IMR-90 (cell line): ENCODE measurements around the gene DNAJC7. TPM values are rescaled to one million over a fixed set of nuclear protein-coding genes. Genes with fewer than 3 reads are reported as not detected.

Experiments
- ATAC-seq: fragments of 200-7000 bp; cut with Tn5 transposase; 2 replicates; pipeline ENCODE4 v1.9.1; 2020; ENCODE audit warnings: low read depth, mild to moderate bottlenecking, moderate library complexity
- BruUV-seq: library from RNA; stranded (reverse); fragments of 400-500 nt; replicated peaks from 2 replicates; lab custom pipeline; 2021; lab: Mats Ljungman, UMichigan
- CTCF ChIA-PET: fragments of 300-600 bp; formaldehyde crosslinking; extraction: SDS; loops from one replicate; lab custom pipeline; 2021; ENCODE audit warnings: antibody characterized with exemption; lab: Yijun Ruan, JAX
- POLR2A ChIA-PET: fragments of 300-600 bp; sonication (Branson Sonifier 250); formaldehyde crosslinking; loops from one replicate; lab custom pipeline; 2022; ENCODE audit warnings: antibody characterized with exemption; ENCODE audit not compliant: unreplicated experiment; lab: Charles Lee
- DNase-seq: peaks from one replicate; pipeline ENCODE4 v3.0.0; 2013
- H2AFZ ChIP-seq: replicated peaks from 2 replicates; pipeline ENCODE3; 2013; ENCODE audit warnings: low read length, mild to moderate bottlenecking; ENCODE audit not compliant: poor library complexity
- H2AK5ac ChIP-seq: 2 replicates; pipeline ENCODE4 v1.6.1; 2013; ENCODE audit warnings: low read depth, low read length, inconsistent platforms
- H2AK9ac ChIP-seq: replicated peaks from 2 replicates; pipeline ENCODE3; 2013; ENCODE audit warnings: mild to moderate bottlenecking, low read depth, low read length, moderate library complexity; ENCODE audit not compliant: poor library complexity
- H2BK120ac ChIP-seq: 2 replicates; pipeline ENCODE4 v1.6.1; 2013; ENCODE audit warnings: low read depth, low read length, inconsistent platforms
- H2BK15ac ChIP-seq: 3 replicates; pipeline ENCODE4 v1.6.1; 2013; ENCODE audit warnings: low read depth, low read length, inconsistent platforms
- H2BK20ac ChIP-seq: 2 replicates; pipeline ENCODE4 v1.6.1; 2013; ENCODE audit warnings: low read depth, mild to moderate bottlenecking, inconsistent platforms, low read length, moderate library complexity
- H2BK5ac ChIP-seq: 2 replicates; pipeline ENCODE4 v1.6.1; 2013; ENCODE audit warnings: mild to moderate bottlenecking, low read depth, low read length, inconsistent platforms; ENCODE audit not compliant: poor library complexity, severe bottlenecking
- H3K14ac ChIP-seq: replicated peaks from 2 replicates; pipeline ENCODE4 v1.6.1; 2013; ENCODE audit warnings: low read depth, low read length, inconsistent platforms
- H3K18ac ChIP-seq: 2 replicates; pipeline ENCODE4 v1.6.1; 2013; ENCODE audit warnings: low read depth, low read length, control low read depth
- H3K23ac ChIP-seq: 2 replicates; pipeline ENCODE4 v1.6.1; 2013; ENCODE audit warnings: low read depth, low read length, inconsistent platforms
- H3K27ac ChIP-seq: 2 replicates; pipeline ENCODE4 v1.5.1; 2013; ENCODE audit warnings: mild to moderate bottlenecking, control low read depth, low read length; ENCODE audit not compliant: insufficient read depth
- H3K27me3 ChIP-seq: 2 replicates; pipeline ENCODE4 v1.6.1; 2013; ENCODE audit warnings: low read length; ENCODE audit not compliant: control insufficient read depth, insufficient read depth
- H3K36me3 ChIP-seq: 2 replicates; pipeline ENCODE4 v1.6.1; 2013; ENCODE audit warnings: low read length, mixed read lengths; ENCODE audit not compliant: control insufficient read depth, insufficient read depth
- H3K4ac ChIP-seq: 2 replicates; pipeline ENCODE4 v1.6.1; 2013; ENCODE audit warnings: low read depth, low read length, inconsistent platforms
- H3K4me1 ChIP-seq: 2 replicates; pipeline ENCODE4 v1.6.1; 2013; ENCODE audit warnings: low read length, mixed read lengths; ENCODE audit not compliant: control insufficient read depth, insufficient read depth
- H3K4me2 ChIP-seq: 2 replicates; pipeline ENCODE4 v1.6.1; 2013; ENCODE audit warnings: low read depth, mild to moderate bottlenecking, control low read depth, low read length, moderate library complexity
- H3K4me3 ChIP-seq: 2 replicates; pipeline ENCODE4 v1.5.1; 2013; ENCODE audit warnings: low read depth, mild to moderate bottlenecking, control low read depth, low read length, moderate library complexity; ENCODE audit not compliant: insufficient read depth
- H3K56ac ChIP-seq: 2 replicates; pipeline ENCODE4 v1.6.1; 2013; ENCODE audit warnings: low read length, inconsistent platforms; ENCODE audit not compliant: insufficient read depth; ENCODE audit errors: extremely low read depth
- H3K79me1 ChIP-seq, 2 experiments: 2 replicates each; pipeline ENCODE4 v1.6.1; 2013; ENCODE audit warnings: low read length in 2 of 2, inconsistent platforms in 1 of 2, low read depth in 1 of 2
- H3K9ac ChIP-seq: 2 replicates; pipeline ENCODE4 v1.6.1; 2013; ENCODE audit warnings: low read depth, low read length, control low read depth
- H3K9me1 ChIP-seq: 2 replicates; pipeline ENCODE4 v1.6.1; 2013; ENCODE audit warnings: low read length, inconsistent platforms; ENCODE audit not compliant: insufficient read depth
- H3K9me3 ChIP-seq: 2 replicates; pipeline ENCODE4 v1.6.1; 2013; ENCODE audit warnings: low read length; ENCODE audit not compliant: control insufficient read depth, insufficient read depth
- H4K20me1 ChIP-seq: 2 replicates; pipeline ENCODE4 v1.6.1; 2013; ENCODE audit warnings: low read length, inconsistent platforms; ENCODE audit not compliant: insufficient read depth
- H4K5ac ChIP-seq: 2 replicates; pipeline ENCODE4 v1.6.1; 2013; ENCODE audit warnings: mild to moderate bottlenecking, low read depth, low read length, control low read depth
- H4K8ac ChIP-seq, 2 experiments: 2 replicates each; pipeline ENCODE4 v1.6.1; 2013; ENCODE audit warnings: low read depth in 2 of 2, low read length in 2 of 2, control low read depth in 1 of 2, inconsistent platforms in 1 of 2
- H4K91ac ChIP-seq: 2 replicates; pipeline ENCODE4 v1.6.1; 2013; ENCODE audit warnings: low read depth, low read length, inconsistent platforms; ENCODE audit not compliant: insufficient read depth
- NFE2L2 ChIP-seq: fragments of 150-350 bp; IDR thresholded peaks from 2 replicates; pipeline ENCODE4 v1.6.1; 2016; ENCODE audit warnings: low read depth, mild to moderate bottlenecking, low read length
- RCOR1 ChIP-seq: IDR thresholded peaks from 2 replicates; pipeline ENCODE4 v1.6.1; 2012; ENCODE audit warnings: mild to moderate bottlenecking, low read length, improper control_type of control experiment; ENCODE audit not compliant: insufficient replicate concordance
- SMC3 ChIP-seq: fragments of 150-350 bp; IDR thresholded peaks from 2 replicates; pipeline ENCODE4 v1.6.1; 2016; ENCODE audit warnings: low read depth, mild to moderate bottlenecking, antibody characterized with exemption, low read length, moderate library complexity
- WGBS, 2 experiments: methylation state at CpG; one replicate each; pipeline versions ENCODE4 v1.1.5 to v1.1.7; 2013; ENCODE audit warnings: missing lambda C conversion rate in 2 of 2; ENCODE audit not compliant: insufficient read length in 1 of 2; ENCODE audit errors: extremely low coverage in 2 of 2; 5-methylcytosine and 5-hydroxymethylcytosine counted together
- dilution Hi-C: fragments of 300-500 bp; cut with HindIII; formaldehyde crosslinking; loops from one replicate; pipeline ENCODE4 v1.14.3; 2018; ENCODE audit warnings: low sequenced_read_pairs; ENCODE audit not compliant: unreplicated experiment
- in situ Hi-C: fragments of 300-500 bp; cut with MboI; formaldehyde crosslinking; loops from 3 replicates; pipeline ENCODE4 v1.14.3; 2019; ENCODE audit warnings: low sequenced_read_pairs, inconsistent platforms, mixed read lengths
- intact Hi-C: fragments of 100-400 bp; cut with micrococcal nuclease; formaldehyde crosslinking; loops from 2 replicates; pipeline ENCODE4 v1.10.0; 2022
- polyA plus RNA-seq, 3 experiments: library from polyadenylated mRNA; depleted of rRNA; stranded (reverse); fragments of >200 nt; gene quantifications; 2 replicates each; pipeline ENCODE4 v1.2.3, GENCODE V29; 2012; ENCODE audit warnings: low replicate concordance in 1 of 3
- total RNA-seq: library from RNA; depleted of rRNA; stranded (reverse); fragments of >200 nt; gene quantifications from 2 replicates; pipeline ENCODE4 v1.2.3, GENCODE V29; 2012

DNAJC7 gene
- total and polyA plus RNA-seq, 2 of the 4 experiments (the other 2 are of a cell fraction) = 49.3 to 71.7 TPM

- ChIA-PET POLR2A (no interaction called here), CTCF (interaction anchor here (0.7 kb wide), 1 partner anchor 9 kb away, joined by 3 read pairs; the partner anchor contains the start of gene NKIRAS2)
- no peak overlapping the region for H3K23ac ChIP-seq
- no peak overlapping the region for H2AK9ac ChIP-seq
- no peak overlapping the region for H2BK5ac ChIP-seq
- no peak overlapping the region for H2AK5ac ChIP-seq
- H3K4me3 ChIP-seq = no peak overlapping the region
- H3K9me1 ChIP-seq = peaks cover 6% of the 10 kb centered on the region; the same call in 1 of the 2 replicates
- no peak overlapping the region for H4K5ac ChIP-seq
- H3K4ac ChIP-seq = no peak overlapping the region
- intact Hi-C loops (loop anchor here (5.0 kb wide), 1 partner anchor 374 kb away; no protein-coding TSS in a partner anchor), in situ Hi-C loops (loop anchor here (5.0 kb wide), 1 partner anchor 84 kb away; the partner anchor contains the start of gene DHX58), dilution Hi-C loops (no loop called here)
- H3K56ac ChIP-seq = no peak overlapping the region
- H3K27me3 ChIP-seq = peaks cover 18% of the 10 kb centered on the region
- H3K9me3 ChIP-seq = no peaks in the 10 kb centered on the region
- peaks cover 0 to 12% of the 10 kb centered on the region in 2 experiments; a peak in 1 of 4 replicates for H3K79me1 ChIP-seq
- peaks cover 6% of the 10 kb centered on the region for H3K36me3 ChIP-seq
- H3K4me1 ChIP-seq = peaks cover 7% of the 10 kb centered on the region
- no peak for DNase-seq
- no peak overlapping the region for H4K8ac ChIP-seq
- peaks cover 12% of the 10 kb centered on the region; the same call in 1 of the 2 replicates for H4K20me1 ChIP-seq
- no peak overlapping the region for H3K27ac ChIP-seq
- H2BK120ac ChIP-seq = no peak overlapping the region
- H2BK15ac ChIP-seq = no peak overlapping the region
- H3K14ac ChIP-seq = no peak overlapping the region
- H4K91ac ChIP-seq = no peak overlapping the region
- no peak overlapping the region for H3K4me2 ChIP-seq
- WGBS, 2 experiments = no CpG with 5 or more reads among the region's 7 CpGs
- H2BK20ac ChIP-seq = no peak overlapping the region
- no TSS peak for BruUV-seq
- no peak for ATAC-seq
- no peak overlapping the region for H3K18ac ChIP-seq
- TF ChIP-seq SMC3 = no peak
- no peak for TF ChIP-seq RCOR1
- TF ChIP-seq NFE2L2 = no peak
- no peak overlapping the region for H3K9ac ChIP-seq
- peak overlapping the region; percentile 25 for H2AFZ ChIP-seq
Observed at GRCh38 chr17:42028791-42029127, 11.5 kb upstream of the DNAJC7 start.
